Lower leg skin (tissue), 3 donors: ENCODE data around the gene SLC37A1.

Experiments
- POLR2A ChIP-seq, 2 donors: fragments of 450-650 bp; IDR thresholded peaks; one replicate each; pipeline ENCODE4 v1.6.1; 2016 to 2017; ENCODE audit warnings: antibody characterized with exemption in 2 of 2, mild to moderate bottlenecking in 1 of 2, moderate library complexity in 1 of 2
- TF ChIP-seq, protein P1 (sequence below), 3 donors: fragments of 450-650 bp; IDR thresholded peaks; one replicate each; pipeline ENCODE4 v1.5.1; 2016; ENCODE audit warnings: antibody characterized with exemption in 3 of 3, mild to moderate bottlenecking in 3 of 3, moderate library complexity in 2 of 3

DNA sequence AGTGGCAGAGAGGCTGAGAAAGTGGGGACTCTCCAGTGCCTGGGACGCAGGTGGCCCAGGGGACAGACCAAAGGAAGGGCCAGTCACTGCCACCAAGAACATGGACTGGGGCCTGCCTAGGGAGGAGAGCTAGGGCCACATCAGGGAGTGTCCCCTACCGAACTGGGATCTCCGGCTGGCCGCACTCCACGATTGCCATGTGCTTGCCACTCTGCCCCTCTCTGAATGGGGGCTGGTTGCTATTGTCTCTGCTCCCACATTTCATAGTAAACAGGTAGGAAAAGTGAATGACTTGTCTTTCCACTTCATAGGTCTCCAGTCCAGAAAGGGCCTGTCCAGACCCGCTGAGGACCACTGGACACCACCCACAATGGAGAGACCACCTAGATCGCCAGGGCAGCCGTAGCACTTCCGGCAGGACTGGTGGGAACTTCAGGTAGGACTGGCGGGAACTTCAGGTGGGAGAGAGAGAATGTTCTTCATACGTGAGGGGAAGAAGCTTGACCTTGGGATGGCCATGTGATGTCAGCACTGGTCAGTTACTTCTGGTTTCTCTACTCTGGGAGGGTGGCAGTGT is 84.6 kb downstream of the SLC37A1 start:
- no peak for TF ChIP-seq POLR2A (IDR thresholded peaks at IDR 0.05)
- TF ChIP-seq, protein P1, sequence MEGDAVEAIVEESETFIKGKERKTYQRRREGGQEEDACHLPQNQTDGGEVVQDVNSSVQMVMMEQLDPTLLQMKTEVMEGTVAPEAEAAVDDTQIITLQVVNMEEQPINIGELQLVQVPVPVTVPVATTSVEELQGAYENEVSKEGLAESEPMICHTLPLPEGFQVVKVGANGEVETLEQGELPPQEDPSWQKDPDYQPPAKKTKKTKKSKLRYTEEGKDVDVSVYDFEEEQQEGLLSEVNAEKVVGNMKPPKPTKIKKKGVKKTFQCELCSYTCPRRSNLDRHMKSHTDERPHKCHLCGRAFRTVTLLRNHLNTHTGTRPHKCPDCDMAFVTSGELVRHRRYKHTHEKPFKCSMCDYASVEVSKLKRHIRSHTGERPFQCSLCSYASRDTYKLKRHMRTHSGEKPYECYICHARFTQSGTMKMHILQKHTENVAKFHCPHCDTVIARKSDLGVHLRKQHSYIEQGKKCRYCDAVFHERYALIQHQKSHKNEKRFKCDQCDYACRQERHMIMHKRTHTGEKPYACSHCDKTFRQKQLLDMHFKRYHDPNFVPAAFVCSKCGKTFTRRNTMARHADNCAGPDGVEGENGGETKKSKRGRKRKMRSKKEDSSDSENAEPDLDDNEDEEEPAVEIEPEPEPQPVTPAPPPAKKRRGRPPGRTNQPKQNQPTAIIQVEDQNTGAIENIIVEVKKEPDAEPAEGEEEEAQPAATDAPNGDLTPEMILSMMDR (IDR thresholded peaks at IDR 0.05) = no peak
